Osteoblast (primary cell): Measurements from ENCODE around the gene CCDC154. TPM values are rescaled to one million over a fixed set of nuclear protein-coding genes. Genes with fewer than 3 reads are reported as not detected.

ENCODE experiments used
- DNase-seq: peaks from one replicate; pipeline ENCODE4 v3.0.0; 2011; ENCODE audit warnings: low spot score, mixed read lengths; ENCODE audit not compliant: insufficient read length; ENCODE audit errors: missing footprints
- H2AFZ ChIP-seq: 2 replicates; pipeline ENCODE4 v1.6.0; 2011; ENCODE audit warnings: mild to moderate bottlenecking, low read length
- H3K27ac ChIP-seq: 2 replicates; pipeline ENCODE4 v1.5.1; 2011; ENCODE audit warnings: mild to moderate bottlenecking, low read depth, low read length, moderate library complexity
- H3K27me3 ChIP-seq: 2 replicates; pipeline ENCODE4 v1.6.0; 2012; ENCODE audit warnings: mild to moderate bottlenecking, control low read depth, inconsistent platforms, low read length, moderate library complexity; ENCODE audit not compliant: insufficient read depth
- H3K36me3 ChIP-seq: 2 replicates; pipeline ENCODE4 v1.5.1; 2011; ENCODE audit warnings: mild to moderate bottlenecking, low read length, control low read depth, moderate library complexity; ENCODE audit not compliant: insufficient read depth
- H3K4me1 ChIP-seq: 2 replicates; pipeline ENCODE4 v1.5.1; 2011; ENCODE audit warnings: mild to moderate bottlenecking, low read length, control low read depth, moderate library complexity; ENCODE audit not compliant: insufficient read depth
- H3K4me2 ChIP-seq: 2 replicates; pipeline ENCODE4 v1.6.0; 2011; ENCODE audit warnings: mild to moderate bottlenecking, low read length; ENCODE audit not compliant: insufficient read depth
- H3K4me3 ChIP-seq: fragments of 200-600 bp; sonication (generic); 3 replicates; pipeline ENCODE4 v1.5.1; 2012; ENCODE audit warnings: mild to moderate bottlenecking, low read length, inconsistent platforms; ENCODE audit not compliant: insufficient read depth
- H3K79me2 ChIP-seq: 2 replicates; pipeline ENCODE4 v1.6.0; 2012; ENCODE audit warnings: mild to moderate bottlenecking, low read length, control low read depth, inconsistent platforms; ENCODE audit not compliant: insufficient read depth
- H3K9me3 ChIP-seq: 2 replicates; pipeline ENCODE4 v1.5.1; 2011; ENCODE audit warnings: low read depth, low read length, control low read depth
- H4K20me1 ChIP-seq: 2 replicates; pipeline ENCODE4 v1.6.0; 2012; ENCODE audit warnings: mild to moderate bottlenecking, low read length, control low read depth; ENCODE audit not compliant: insufficient read depth
- total RNA-seq: library from RNA; depleted of rRNA; stranded (reverse); fragments of >200 nt; gene quantifications from 2 replicates; pipeline ENCODE4 v1.2.3, GENCODE V29; 2012
- TF ChIP-seq, protein P1 (sequence below): IDR thresholded peaks from 2 replicates; pipeline ENCODE4 v1.5.1; 2011; ENCODE audit warnings: mild to moderate bottlenecking, low read depth, low read length, moderate library complexity; ENCODE audit errors: extremely low read depth

CCDC154 gene
- total RNA-seq, 1 donor = 0.36 TPM

DNA sequence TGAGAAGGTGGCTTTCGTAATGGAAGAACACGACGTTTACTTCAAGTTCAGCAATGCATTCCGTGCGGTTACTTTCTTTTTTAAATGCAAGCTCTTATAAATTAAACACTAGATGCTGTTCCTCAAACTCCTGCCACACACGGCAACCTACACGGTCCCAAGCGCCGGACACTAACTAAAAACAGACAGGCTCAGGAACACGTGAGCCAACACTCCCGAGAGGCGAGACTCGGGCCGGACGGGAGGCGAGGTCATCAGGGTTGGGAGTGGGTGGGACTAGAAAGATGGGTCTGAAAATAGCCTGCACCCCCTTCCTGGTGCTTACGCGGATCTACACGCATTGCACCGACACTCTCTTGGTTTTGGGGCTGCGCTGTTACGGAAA lies 24.1 kb upstream of the CCDC154 start:
- Histone ChIP-seq H3K27me3 (no peaks in the 10 kb centered on the region), H3K36me3 (no peaks in the 10 kb centered on the region), H3K4me2 (no peak overlapping the region), H4K20me1 (peaks cover 11% of the 10 kb centered on the region), H3K4me3 (no peak overlapping the region), H3K4me1 (peaks cover 15% of the 10 kb centered on the region), H3K27ac (no peak overlapping the region), H3K9me3 (peaks cover 3% of the 10 kb centered on the region), H3K79me2 (peaks cover 88% of the 10 kb centered on the region), H2AFZ (no peak overlapping the region)
- TF ChIP-seq, protein P1, sequence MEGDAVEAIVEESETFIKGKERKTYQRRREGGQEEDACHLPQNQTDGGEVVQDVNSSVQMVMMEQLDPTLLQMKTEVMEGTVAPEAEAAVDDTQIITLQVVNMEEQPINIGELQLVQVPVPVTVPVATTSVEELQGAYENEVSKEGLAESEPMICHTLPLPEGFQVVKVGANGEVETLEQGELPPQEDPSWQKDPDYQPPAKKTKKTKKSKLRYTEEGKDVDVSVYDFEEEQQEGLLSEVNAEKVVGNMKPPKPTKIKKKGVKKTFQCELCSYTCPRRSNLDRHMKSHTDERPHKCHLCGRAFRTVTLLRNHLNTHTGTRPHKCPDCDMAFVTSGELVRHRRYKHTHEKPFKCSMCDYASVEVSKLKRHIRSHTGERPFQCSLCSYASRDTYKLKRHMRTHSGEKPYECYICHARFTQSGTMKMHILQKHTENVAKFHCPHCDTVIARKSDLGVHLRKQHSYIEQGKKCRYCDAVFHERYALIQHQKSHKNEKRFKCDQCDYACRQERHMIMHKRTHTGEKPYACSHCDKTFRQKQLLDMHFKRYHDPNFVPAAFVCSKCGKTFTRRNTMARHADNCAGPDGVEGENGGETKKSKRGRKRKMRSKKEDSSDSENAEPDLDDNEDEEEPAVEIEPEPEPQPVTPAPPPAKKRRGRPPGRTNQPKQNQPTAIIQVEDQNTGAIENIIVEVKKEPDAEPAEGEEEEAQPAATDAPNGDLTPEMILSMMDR = no peak
- no peak for DNase-seq

- no peak overlapping the region for H3K27ac ChIP-seq
- DNase-seq = no peak
- TF ChIP-seq, protein P1 = no peak
- H3K9me3 ChIP-seq = peaks cover 3% of the 10 kb centered on the region
- H3K4me2 ChIP-seq = no peak overlapping the region
- H3K27me3 ChIP-seq = no peaks in the 10 kb centered on the region
- no peaks in the 10 kb centered on the region for H3K36me3 ChIP-seq
- no peak overlapping the region for H2AFZ ChIP-seq
- H4K20me1 ChIP-seq = peaks cover 11% of the 10 kb centered on the region
- H3K4me1 ChIP-seq = peaks cover 15% of the 10 kb centered on the region
- H3K79me2 ChIP-seq = peaks cover 85% of the 10 kb centered on the region
- H3K4me3 ChIP-seq = no peak overlapping the region
Measured at GRCh38 chr16:1466968-1467521, 22.7 kb upstream of the CCDC154 start.

DNA sequence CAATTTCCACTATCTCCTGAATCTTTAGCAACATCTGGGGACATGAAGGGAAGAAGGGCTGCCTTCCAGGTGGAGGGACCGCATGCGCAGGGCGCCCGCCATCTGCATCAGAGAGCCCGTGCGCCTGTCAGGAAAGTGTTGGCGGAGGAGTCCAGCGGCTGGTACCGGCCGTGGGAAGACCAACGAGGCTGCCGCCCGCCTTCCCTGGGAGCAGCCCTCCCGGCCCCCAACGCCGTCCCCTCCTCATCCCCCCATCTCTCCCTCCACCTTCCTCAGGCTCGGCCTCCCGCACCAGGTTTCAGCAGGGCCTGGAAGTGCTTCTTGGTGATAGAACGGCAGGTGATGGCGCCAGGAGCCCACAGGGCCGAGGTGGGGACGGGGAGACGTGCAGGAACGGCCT lies 21.7 kb upstream of the CCDC154 start:
- no peak overlapping the region for H3K4me2 ChIP-seq
- H3K27me3 ChIP-seq = no peaks in the 10 kb centered on the region
- no peak overlapping the region for H3K4me3 ChIP-seq
- peaks cover under 1% of the 10 kb centered on the region for H3K9me3 ChIP-seq
- peaks cover 13% of the 10 kb centered on the region for H4K20me1 ChIP-seq
- H2AFZ ChIP-seq = no peak overlapping the region
- TF ChIP-seq, protein P1 = no peak
- DNase-seq = no peak
- peaks cover 12% of the 10 kb centered on the region for H3K4me1 ChIP-seq
- no peak overlapping the region for H3K27ac ChIP-seq
- H3K36me3 ChIP-seq = no peaks in the 10 kb centered on the region
- peaks cover 79% of the 10 kb centered on the region for H3K79me2 ChIP-seq

DNA sequence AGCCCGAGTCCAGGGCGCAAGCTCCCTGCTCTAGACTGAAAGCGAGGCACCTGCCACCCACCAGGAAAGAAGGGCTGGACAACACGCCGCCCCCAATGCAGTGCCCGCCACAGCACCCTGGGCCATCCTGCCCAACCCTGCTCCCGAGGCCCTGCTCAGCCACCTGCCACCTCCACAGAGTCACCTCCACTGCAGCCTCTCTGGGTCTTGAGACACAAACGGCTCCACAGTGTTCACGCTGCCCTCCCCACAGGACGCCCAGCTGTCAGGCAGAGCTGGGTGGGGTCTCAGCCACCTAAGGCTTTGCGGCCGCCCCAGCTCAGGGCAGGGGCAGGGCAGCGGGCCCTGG lies 21.2 kb upstream of the CCDC154 start:
- no peak overlapping the region for H3K4me2 ChIP-seq
- H4K20me1 ChIP-seq = peaks cover 13% of the 10 kb centered on the region
- H3K36me3 ChIP-seq = no peaks in the 10 kb centered on the region
- H3K9me3 ChIP-seq = no peaks in the 10 kb centered on the region
- no peak overlapping the region for H2AFZ ChIP-seq
- peaks cover 74% of the 10 kb centered on the region for H3K79me2 ChIP-seq
- peaks cover 7% of the 10 kb centered on the region for H3K4me1 ChIP-seq
- DNase-seq = no peak
- H3K4me3 ChIP-seq = no peak overlapping the region
- H3K27ac ChIP-seq = no peak overlapping the region
- TF ChIP-seq, protein P1 = no peak
- H3K27me3 ChIP-seq = no peaks in the 10 kb centered on the region
